ENCODE data around the gene GPR37L1.
"Not testable (repeated sequence)": the region's sequence is repeated elsewhere in the genome, so short reads cannot be mapped to it uniquely, and the experiment has no call there.

The GPR37L1 gene

GRCh38 chr1:202158810-202159533, 36.3 kb downstream of the GPR37L1 start:
- DNase-seq, result no peak

GRCh38 chr1:202159534-202160371, 37.0 kb downstream of the GPR37L1 start:
- DNase-seq, result no peak

GRCh38 chr1:202160377-202160940, 37.7 kb downstream of the GPR37L1 start, which contains the start of gene PTPN7:
Gene PTPN7 (minus strand): TSS chr1:202160602. CDS start chr1:202159402, 1,200 bp downstream.
- no peak for DNase-seq

GRCh38 chr1:202161151-202162046, 38.7 kb downstream of the GPR37L1 start:
- DNase-seq, result no peak

- DNase-seq, result no peak
Observed at GRCh38 chr1:202162047-202162417, 39.3 kb downstream of the GPR37L1 start.

GRCh38 chr1:202162418-202163280, 39.9 kb downstream of the GPR37L1 start:
- no peak for DNase-seq

- no peak for DNase-seq
Observed at GRCh38 chr1:202163281-202164270, 40.9 kb downstream of the GPR37L1 start.

GRCh38 chr1:202164271-202165037, 41.7 kb downstream of the GPR37L1 start:
- DNase-seq, result no peak

- no peak for DNase-seq
Observed at GRCh38 chr1:202165267-202165941, 42.7 kb downstream of the GPR37L1 start.

GRCh38 chr1:202165942-202166843, 43.5 kb downstream of the GPR37L1 start:
- DNase-seq, result no peak

GRCh38 chr1:202167054-202167453, 44.3 kb downstream of the GPR37L1 start:
- DNase-seq, result not testable (repeated sequence)

- peak; percentile 39 for DNase-seq
Observed at GRCh38 chr1:202167708-202168415, 45.1 kb downstream of the GPR37L1 start.

GRCh38 chr1:202168861-202169260, 46.1 kb downstream of the GPR37L1 start:
- no peak for DNase-seq

- DNase-seq, result no peak
Observed at GRCh38 chr1:202170726-202171125, 48.0 kb downstream of the GPR37L1 start.

GRCh38 chr1:202171292-202172014, 48.7 kb downstream of the GPR37L1 start:
- no peak for DNase-seq

GRCh38 chr1:202172015-202172355, 49.3 kb downstream of the GPR37L1 start:
- DNase-seq, result no peak

GRCh38 chr1:202173993-202174392, 51.3 kb downstream of the GPR37L1 start:
- no peak for DNase-seq

All from EL (cell line).